ENCODE measurements around the gene OCEL1.

The OCEL1 gene

GRCh38 chr19:17237747-17238706, 12.0 kb downstream of the OCEL1 start:
- Histone ChIP-seq H4K20me1 (ENCODE audit: control insufficient read depth, insufficient read depth, low read depth, low read length) (peaks cover 12% of the 10 kb centered on the region), H3K79me2 (ENCODE audit: control insufficient read depth, low read length) (peaks cover 60% of the 10 kb centered on the region)

GRCh38 chr19:17240062-17240752, 14.2 kb downstream of the OCEL1 start:
- Histone ChIP-seq H3K27ac (ENCODE audit: low read depth, low read length) (no peak overlapping the region), H3K79me2 (ENCODE audit: control insufficient read depth, low read length) (peaks cover 60% of the 10 kb centered on the region), H3K36me3 (ENCODE audit: control insufficient read depth, low read length) (peaks cover 41% of the 10 kb centered on the region), H3K4me2 (ENCODE audit: low read length) (no peak overlapping the region), H3K9me3 (ENCODE audit: control insufficient read depth, insufficient read depth, low read length) (no peaks in the 10 kb centered on the region), H3K4me3 (ENCODE audit: low read length) (no peak overlapping the region), H3K27me3 (ENCODE audit: control insufficient read depth, low read length) (no peaks in the 10 kb centered on the region), H3K9me2 (replicated peaks; ENCODE audit: control insufficient read depth, low read length) (no peaks in the 10 kb centered on the region), H4K20me1 (ENCODE audit: control insufficient read depth, insufficient read depth, low read depth, low read length) (peaks cover 14% of the 10 kb centered on the region), H3F3A (ENCODE audit: control insufficient read depth, insufficient read depth) (peaks cover 22% of the 10 kb centered on the region), H3K4me1 (ENCODE audit: control insufficient read depth, low read length) (peaks cover 32% of the 10 kb centered on the region)
- TF ChIP-seq EZH2phosphoT487 (IDR thresholded peaks at IDR 0.05; ENCODE audit: borderline replicate concordance, low read length): no peak
- no peak for TF ChIP-seq CTCF (IDR thresholded peaks at IDR 0.05; ENCODE audit: low read depth, low read length, poor library complexity, severe bottlenecking)

More at GRCh38 chr19:17237747-17238706, 12.0 kb downstream of the OCEL1 start:
- Histone ChIP-seq H3K9me2 (replicated peaks; ENCODE audit: control insufficient read depth, low read length) (no peaks in the 10 kb centered on the region), H3K4me2 (ENCODE audit: low read length) (no peak overlapping the region), H3K27me3 (ENCODE audit: control insufficient read depth, low read length) (no peaks in the 10 kb centered on the region), H3F3A (ENCODE audit: control insufficient read depth, insufficient read depth) (peaks cover 17% of the 10 kb centered on the region), H3K9me3 (ENCODE audit: control insufficient read depth, insufficient read depth, low read length) (no peaks in the 10 kb centered on the region), H3K27ac (ENCODE audit: low read depth, low read length) (no peak overlapping the region), H3K4me3 (ENCODE audit: low read length) (no peak overlapping the region), H3K36me3 (ENCODE audit: control insufficient read depth, low read length) (peaks cover 55% of the 10 kb centered on the region), H3K4me1 (ENCODE audit: control insufficient read depth, low read length) (peaks cover 32% of the 10 kb centered on the region)
- no peak for TF ChIP-seq EZH2phosphoT487 (IDR thresholded peaks at IDR 0.05; ENCODE audit: borderline replicate concordance, low read length)
- TF ChIP-seq CTCF (IDR thresholded peaks at IDR 0.05; ENCODE audit: low read depth, low read length, poor library complexity, severe bottlenecking): no peak

GRCh38 chr19:17240826-17241399, 14.9 kb downstream of the OCEL1 start:
- Histone ChIP-seq H3K4me2 (ENCODE audit: low read length) (no peak overlapping the region), H3K9me2 (replicated peaks; ENCODE audit: control insufficient read depth, low read length) (no peaks in the 10 kb centered on the region), H3K36me3 (ENCODE audit: control insufficient read depth, low read length) (peaks cover 39% of the 10 kb centered on the region), H3K27ac (ENCODE audit: low read depth, low read length) (no peak overlapping the region), H3K4me3 (ENCODE audit: low read length) (no peak overlapping the region), H3F3A (ENCODE audit: control insufficient read depth, insufficient read depth) (peaks cover 22% of the 10 kb centered on the region), H4K20me1 (ENCODE audit: control insufficient read depth, insufficient read depth, low read depth, low read length) (peaks cover 14% of the 10 kb centered on the region), H3K9me3 (ENCODE audit: control insufficient read depth, insufficient read depth, low read length) (no peaks in the 10 kb centered on the region), H3K79me2 (ENCODE audit: control insufficient read depth, low read length) (peaks cover 59% of the 10 kb centered on the region), H3K4me1 (ENCODE audit: control insufficient read depth, low read length) (peaks cover 30% of the 10 kb centered on the region), H3K27me3 (ENCODE audit: control insufficient read depth, low read length) (no peaks in the 10 kb centered on the region)
- TF ChIP-seq EZH2phosphoT487 (IDR thresholded peaks at IDR 0.05; ENCODE audit: borderline replicate concordance, low read length) (no peak), CTCF (IDR thresholded peaks at IDR 0.05; ENCODE audit: low read depth, low read length, poor library complexity, severe bottlenecking) (no peak)

Measured in DOHH2 (cell line).